Fibroblast of mammary gland (primary cell): Measurements from ENCODE around the gene GPR31.

Source experiments
- DNase-seq: peaks from one replicate; pipeline ENCODE4 v3.0.0-alpha.2; 2010; ENCODE audit warnings: low read depth
- H3K4me3 ChIP-seq: 2 replicates; pipeline ENCODE4 v1.5.1; 2011; ENCODE audit warnings: low read depth, mild to moderate bottlenecking, low read length, moderate library complexity; ENCODE audit not compliant: control insufficient read depth
- CTCF ChIP-seq: conservative IDR thresholded peaks from 2 replicates; pipeline ENCODE4 v1.5.1; 2011; ENCODE audit warnings: low read depth, low read length, inconsistent platforms; ENCODE audit not compliant: control insufficient read depth, insufficient read depth

The GPR31 gene

GRCh38 chr6:167162591-167162990 is 4.8 kb upstream of the GPR31 start:
- H3K4me3 ChIP-seq = no peak overlapping the region
- no peak for TF ChIP-seq CTCF
- DNase-seq = no peak

GRCh38 chr6:167161851-167162467 is 4.2 kb upstream of the GPR31 start:
- DNase-seq = no peak
- H3K4me3 ChIP-seq = no peak overlapping the region
- no peak for TF ChIP-seq CTCF

GRCh38 chr6:167157414-167157813 is 366 bp downstream of the GPR31 start:
- no peak for DNase-seq
- no peak for TF ChIP-seq CTCF

GRCh38 chr6:167154895-167155294 is 2.9 kb downstream of the GPR31 start:
- TF ChIP-seq CTCF = no peak
- no peak overlapping the region for H3K4me3 ChIP-seq
- no peak for DNase-seq

More at GRCh38 chr6:167157414-167157813, 366 bp downstream of the GPR31 start:
- H3K4me3 ChIP-seq = no peak overlapping the region

- DNase-seq = no peak
- no peak overlapping the region for H3K4me3 ChIP-seq
- no peak for TF ChIP-seq CTCF
These were observed 3.5 kb downstream of the GPR31 start for GRCh38 chr6:167154291-167154690.

GRCh38 chr6:167153521-167153959 is 4.2 kb downstream of the GPR31 start:
- H3K4me3 ChIP-seq = no peak overlapping the region
- TF ChIP-seq CTCF = no peak
- DNase-seq = peak; percentile 25

GRCh38 chr6:167152862-167153261 is 4.9 kb downstream of the GPR31 start:
- no peak for TF ChIP-seq CTCF
- DNase-seq = no peak
- no peak overlapping the region for H3K4me3 ChIP-seq
